Activated T-cell treated with anti-CD3 and anti-CD28 coated beads for 48 hours (primary cell): ENCODE measurements around the gene TGFBR3L.

Source experiments
- DNase-seq: peaks from one replicate; pipeline ENCODE4 v3.0.0-alpha.2; 2020; ENCODE audit warnings: low read depth

TGFBR3L gene

DNA sequence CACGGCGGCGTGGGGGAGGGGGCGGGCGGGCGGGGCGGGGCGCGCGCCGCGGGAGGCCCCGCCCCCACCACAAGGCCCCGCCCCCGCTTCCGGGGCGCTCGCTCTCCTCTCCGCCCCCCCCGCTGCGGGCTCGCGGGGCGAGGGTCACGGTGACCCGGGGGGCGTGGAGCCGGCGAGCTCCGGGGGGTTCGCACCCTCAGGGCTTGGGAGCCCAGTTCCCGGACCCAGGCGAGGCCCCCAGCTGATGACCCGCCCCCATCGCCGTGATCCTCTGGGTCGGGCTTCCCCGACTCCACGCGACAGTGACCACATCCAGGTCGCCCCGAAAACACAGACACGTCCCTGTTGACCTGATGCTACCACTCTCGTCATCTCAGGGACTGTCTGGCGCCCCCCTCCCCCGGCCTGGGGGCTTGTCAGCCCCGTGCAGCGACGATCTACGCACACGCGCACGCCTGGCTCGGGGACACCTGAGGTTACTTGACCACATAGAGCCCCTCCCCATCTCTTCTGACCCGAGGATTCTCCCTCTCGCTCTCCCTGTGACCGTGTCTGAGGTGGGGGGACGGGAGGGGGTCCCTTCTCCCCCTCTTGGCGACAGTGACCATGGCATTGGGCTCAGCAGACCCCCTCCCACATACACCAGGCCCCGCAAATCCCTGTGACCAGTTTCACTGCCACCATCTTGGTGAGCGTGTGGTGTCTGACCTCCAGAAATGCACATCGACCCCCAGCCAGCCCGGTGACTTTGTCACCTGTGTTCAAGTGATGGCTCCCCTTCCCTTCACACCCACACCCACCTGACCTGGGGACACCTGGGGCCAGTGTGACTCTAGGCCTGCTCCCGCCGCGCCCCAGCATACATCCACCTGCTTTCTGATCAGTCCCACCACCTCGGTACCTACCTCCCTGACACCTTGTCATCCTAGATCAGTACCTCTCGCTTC is 10.3 kb upstream of the TGFBR3L start:
- peak; percentile 50 for DNase-seq

DNA sequence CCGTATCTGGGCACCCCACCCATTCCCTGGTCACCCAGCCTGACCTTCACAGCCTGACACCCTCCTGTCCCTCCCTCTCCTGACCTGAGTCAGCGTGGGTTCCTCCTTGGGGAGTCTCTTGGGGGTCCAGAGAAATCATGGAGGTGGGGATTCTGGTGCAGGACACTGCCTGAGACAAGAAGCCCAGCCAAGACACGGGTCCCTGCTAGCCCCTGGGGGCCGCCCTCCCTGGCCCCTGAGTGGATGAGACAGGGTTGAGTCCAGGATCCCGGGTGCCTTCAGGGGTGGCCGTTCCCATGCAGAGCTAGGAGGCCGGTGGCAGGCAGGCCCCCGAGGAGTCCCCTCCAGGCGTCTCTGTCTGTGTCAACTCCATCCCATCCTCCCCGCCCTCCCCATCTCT is 9.4 kb upstream of the TGFBR3L start:
- DNase-seq, result no peak

GRCh38 chr19:7905859-7906258 is 8.8 kb upstream of the TGFBR3L start:
- DNase-seq, result no peak

DNA sequence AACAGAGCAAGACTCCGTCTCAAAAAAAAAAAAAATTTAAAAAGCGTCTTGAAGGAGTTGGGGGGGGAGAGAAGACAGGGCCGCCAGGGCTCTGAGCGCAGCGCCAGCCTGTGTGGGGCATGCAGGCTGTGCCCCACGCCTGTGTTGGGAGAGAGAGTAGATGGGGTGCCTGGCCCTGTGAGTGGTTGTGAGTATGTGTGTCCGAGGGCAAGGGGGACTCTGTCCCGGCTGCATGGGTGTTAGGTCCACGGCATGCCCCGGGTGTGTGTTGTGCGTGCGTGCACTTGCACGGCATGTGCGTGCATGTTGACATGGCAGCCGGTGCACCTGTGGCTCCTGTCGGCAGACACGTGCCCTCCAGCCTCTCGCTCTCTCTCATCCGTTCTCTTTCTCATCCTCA is 7.5 kb upstream of the TGFBR3L start:
- no peak for DNase-seq

GRCh38 chr19:7907544-7907943 is 7.1 kb upstream of the TGFBR3L start:
- DNase-seq, result no peak

- DNase-seq, result no peak
These were observed 6.4 kb upstream of the TGFBR3L start for GRCh38 chr19:7908078-7908699.

GRCh38 chr19:7908742-7909461 is 5.7 kb upstream of the TGFBR3L start:
- no peak for DNase-seq

DNA sequence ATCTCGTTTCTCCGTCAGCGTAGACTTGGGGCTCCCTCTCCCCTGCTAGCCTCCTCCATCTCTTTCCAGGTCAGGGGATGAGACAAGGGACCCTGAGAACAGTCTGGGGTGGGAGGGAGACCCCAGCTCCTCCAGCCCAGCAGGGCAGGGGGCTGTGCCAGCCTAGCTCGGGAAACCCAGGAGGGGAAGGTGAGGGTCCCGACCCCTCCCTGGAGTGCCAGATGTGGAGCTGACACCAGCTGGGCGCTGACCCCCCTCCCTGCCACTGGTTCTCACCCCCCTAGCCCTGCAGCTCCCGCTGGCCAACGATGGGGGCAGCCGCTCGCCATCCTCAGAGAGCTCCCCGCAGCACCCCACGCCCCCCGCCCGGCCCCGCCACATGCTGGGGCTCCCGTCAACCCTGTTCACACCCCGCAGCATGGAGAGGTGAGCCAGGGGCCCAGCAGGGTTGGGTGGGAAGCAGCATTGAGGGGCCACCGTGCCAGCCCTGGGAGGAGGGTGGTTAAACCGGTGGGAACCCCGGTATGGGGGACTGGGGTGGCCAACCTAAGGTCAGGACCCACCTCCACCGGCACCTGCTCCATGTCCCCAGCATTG is 5.1 kb upstream of the TGFBR3L start:
- DNase-seq, result no peak

DNA sequence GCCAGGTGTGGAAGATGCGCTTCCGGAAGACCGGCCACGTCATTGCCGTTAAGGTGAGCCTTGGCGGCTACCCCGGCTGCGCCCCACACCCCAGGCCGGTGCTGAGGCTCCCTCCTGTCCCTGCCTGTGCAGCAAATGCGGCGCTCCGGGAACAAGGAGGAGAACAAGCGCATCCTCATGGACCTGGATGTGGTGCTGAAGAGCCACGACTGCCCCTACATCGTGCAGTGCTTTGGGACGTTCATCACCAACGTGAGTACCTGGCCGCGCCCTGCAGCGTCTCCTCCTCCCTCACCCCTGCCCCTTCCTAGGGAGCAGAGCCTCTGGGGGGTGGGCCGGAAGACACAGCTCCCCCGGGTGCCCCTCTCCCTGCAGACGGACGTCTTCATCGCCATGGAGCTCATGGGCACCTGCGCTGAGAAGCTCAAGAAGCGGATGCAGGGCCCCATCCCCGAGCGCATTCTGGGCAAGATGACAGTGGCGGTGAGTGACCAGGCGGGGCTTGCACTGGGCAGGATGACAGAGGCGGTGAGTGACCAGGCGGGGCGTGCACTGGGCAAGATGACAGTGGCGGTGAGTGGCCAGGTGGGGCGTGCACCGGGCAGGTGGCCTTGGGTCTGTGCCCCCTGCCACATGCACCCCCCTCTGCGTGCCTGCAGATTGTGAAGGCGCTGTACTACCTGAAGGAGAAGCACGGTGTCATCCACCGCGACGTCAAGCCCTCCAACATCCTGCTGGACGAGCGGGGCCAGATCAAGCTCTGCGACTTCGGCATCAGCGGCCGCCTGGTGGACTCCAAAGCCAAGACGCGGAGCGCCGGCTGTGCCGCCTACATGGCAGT is 4.1 kb upstream of the TGFBR3L start:
- no peak for DNase-seq

- DNase-seq, result no peak
These were observed 3.0 kb upstream of the TGFBR3L start for GRCh38 chr19:7911508-7912143.

GRCh38 chr19:7912144-7912696 is 2.4 kb upstream of the TGFBR3L start:
- no peak for DNase-seq

- DNase-seq, result no peak
These were observed 1.7 kb upstream of the TGFBR3L start for GRCh38 chr19:7912697-7913564.

DNA sequence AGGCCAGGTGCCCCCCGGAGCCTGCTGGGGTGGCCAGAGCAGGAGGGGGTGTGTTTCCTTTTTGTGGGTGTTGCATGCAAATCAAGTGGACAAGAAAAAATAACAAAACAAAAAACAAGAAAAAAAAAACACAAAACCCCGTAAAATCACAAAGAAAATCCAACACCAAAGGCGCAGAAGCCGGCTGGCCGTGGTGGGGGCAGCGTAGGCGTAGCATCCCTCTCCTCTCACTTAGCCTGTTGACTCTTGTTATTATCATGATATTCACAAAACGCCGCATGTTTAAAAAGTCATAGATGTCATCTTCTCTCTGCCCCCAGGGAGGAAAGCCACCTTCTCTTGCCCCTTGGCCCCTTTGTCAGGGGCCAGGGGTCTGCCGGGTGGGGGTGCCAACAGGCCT is 978 bp upstream of the TGFBR3L start:
- DNase-seq, result no peak

DNA sequence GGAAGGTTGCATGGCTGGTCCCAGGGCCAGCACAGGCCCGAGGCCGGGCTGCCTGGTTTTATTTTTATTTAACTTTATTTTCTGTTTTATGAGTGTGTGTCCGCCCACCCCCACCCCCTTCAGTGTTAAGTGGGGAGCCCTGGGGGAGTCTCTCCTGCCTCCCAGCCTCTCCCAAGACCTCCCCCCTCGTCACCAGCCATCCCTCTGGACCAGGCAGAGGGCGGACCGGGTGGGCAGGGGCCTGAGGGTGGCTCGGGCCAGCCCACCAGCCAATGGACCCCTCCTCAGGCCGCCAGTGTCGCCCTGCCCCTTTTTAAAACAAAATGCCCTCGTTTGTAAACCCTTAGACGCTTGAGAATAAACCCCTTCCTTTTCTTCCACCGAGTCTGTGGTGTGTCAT is 531 bp upstream of the TGFBR3L start:
- no peak for DNase-seq

GRCh38 chr19:7915250-7916102 is 846 bp downstream of the TGFBR3L start:
- DNase-seq, result no peak

- peak; percentile 63 for DNase-seq
These were observed 1.7 kb downstream of the TGFBR3L start for GRCh38 chr19:7916103-7916954.

- no peak for DNase-seq
These were observed 2.3 kb downstream of the TGFBR3L start for GRCh38 chr19:7916955-7917266.
